ENCODE results near the gene CLIC3. TPM values are rescaled to one million over a fixed set of nuclear protein-coding genes. Genes with fewer than 3 reads are reported as not detected.

CLIC3 gene
- total RNA-seq, 1 experiment from 2014 or later = 4.3 TPM

- no peaks in the 10 kb centered on the region for H3K27me3 ChIP-seq (ENCODE audit: low read length)
- no peak overlapping the region for H3K27ac ChIP-seq (ENCODE audit: low read length)
- no peak overlapping the region for H3K4me3 ChIP-seq (ENCODE audit: low read length)
- DNase-seq = no peak
- H3K4me1 ChIP-seq (ENCODE audit: insufficient read depth, low read length) = no peaks in the 10 kb centered on the region
- POLR2A ChIA-PET (ENCODE audit: unreplicated experiment) = no interaction called here
- no peaks in the 10 kb centered on the region for H3K9me2 ChIP-seq (replicated peaks; ENCODE audit: low read length)
- no peak for ATAC-seq
- no peaks in the 10 kb centered on the region for H3K79me2 ChIP-seq (ENCODE audit: low read length)
- no peaks in the 10 kb centered on the region for H3K36me3 ChIP-seq (ENCODE audit: low read depth, low read length)
- no TSS peak for BruUV-seq (replicated peaks)
- intact Hi-C loops (cut with micrococcal nuclease) = no loop called here
- no peaks in the 10 kb centered on the region for H4K20me1 ChIP-seq (ENCODE audit: low read length)
- H3K9me3 ChIP-seq (ENCODE audit: low read length) = no peaks in the 10 kb centered on the region
- no peak overlapping the region for H3K9ac ChIP-seq (ENCODE audit: low read length)
- no peak overlapping the region for H3K4me2 ChIP-seq (ENCODE audit: low read length)
- no peak for TF ChIP-seq EZH2phosphoT487 (IDR thresholded peaks at IDR 0.05; ENCODE audit: borderline replicate concordance, low read length)
- no peak for TF ChIP-seq EZH2 (IDR thresholded peaks at IDR 0.05; ENCODE audit: low read length, unreplicated experiment)
- no peak for TF ChIP-seq CTCF (conservative IDR thresholded peaks at IDR 0.05; ENCODE audit: low read depth, low read length)
- no peaks in the 10 kb centered on the region for H3F3A ChIP-seq (ENCODE audit: low read length, unreplicated experiment)
- no peak overlapping the region for H2AFZ ChIP-seq (ENCODE audit: low read length)
- CTCF ChIA-PET = no interaction called here
These were observed 26.0 kb downstream of the CLIC3 start for GRCh38 chr9:136970361-136970760.

GRCh38 chr9:136969774-136970173 is 26.6 kb downstream of the CLIC3 start:
- no TSS peak for BruUV-seq (replicated peaks)
- Histone ChIP-seq H4K20me1 (ENCODE audit: low read length) (no peaks in the 10 kb centered on the region), H2AFZ (ENCODE audit: low read length) (no peak overlapping the region), H3K9me3 (ENCODE audit: low read length) (no peaks in the 10 kb centered on the region), H3K9me2 (replicated peaks; ENCODE audit: low read length) (no peaks in the 10 kb centered on the region), H3K9ac (ENCODE audit: low read length) (no peak overlapping the region), H3K36me3 (ENCODE audit: low read depth, low read length) (no peaks in the 10 kb centered on the region), H3F3A (ENCODE audit: low read length, unreplicated experiment) (no peaks in the 10 kb centered on the region), H3K4me2 (ENCODE audit: low read length) (no peak overlapping the region), H3K79me2 (ENCODE audit: low read length) (no peaks in the 10 kb centered on the region), H3K4me1 (ENCODE audit: insufficient read depth, low read length) (no peaks in the 10 kb centered on the region), H3K27me3 (ENCODE audit: low read length) (no peaks in the 10 kb centered on the region), H3K27ac (ENCODE audit: low read length) (no peak overlapping the region), H3K4me3 (ENCODE audit: low read length) (no peak overlapping the region)
- DNase-seq = no peak
- ChIA-PET POLR2A (ENCODE audit: unreplicated experiment) (no interaction called here), CTCF (no interaction called here)
- TF ChIP-seq CTCF (conservative IDR thresholded peaks at IDR 0.05; ENCODE audit: low read depth, low read length) (no peak), EZH2 (IDR thresholded peaks at IDR 0.05; ENCODE audit: low read length, unreplicated experiment) (no peak), EZH2phosphoT487 (IDR thresholded peaks at IDR 0.05; ENCODE audit: borderline replicate concordance, low read length) (no peak)
- ATAC-seq = no peak
- intact Hi-C loops (cut with micrococcal nuclease) = no loop called here

- POLR2A ChIA-PET (ENCODE audit: unreplicated experiment) = no interaction called here
These were observed 27.2 kb downstream of the CLIC3 start for GRCh38 chr9:136969150-136969549.

More at GRCh38 chr9:136969150-136969549, 27.2 kb downstream of the CLIC3 start:
- intact Hi-C loops (cut with micrococcal nuclease) = no loop called here
- Histone ChIP-seq H3K36me3 (ENCODE audit: low read depth, low read length) (no peaks in the 10 kb centered on the region), H3K9me3 (ENCODE audit: low read length) (no peaks in the 10 kb centered on the region), H4K20me1 (ENCODE audit: low read length) (no peaks in the 10 kb centered on the region), H3K9me2 (replicated peaks; ENCODE audit: low read length) (no peaks in the 10 kb centered on the region), H3K4me2 (ENCODE audit: low read length) (no peak overlapping the region), H3K9ac (ENCODE audit: low read length) (no peak overlapping the region), H3K27ac (ENCODE audit: low read length) (no peak overlapping the region), H3K4me1 (ENCODE audit: insufficient read depth, low read length) (peaks cover 6% of the 10 kb centered on the region), H3K79me2 (ENCODE audit: low read length) (no peaks in the 10 kb centered on the region), H3F3A (ENCODE audit: low read length, unreplicated experiment) (no peaks in the 10 kb centered on the region), H3K4me3 (ENCODE audit: low read length) (no peak overlapping the region), H2AFZ (ENCODE audit: low read length) (no peak overlapping the region), H3K27me3 (ENCODE audit: low read length) (no peaks in the 10 kb centered on the region)
- TF ChIP-seq CTCF (conservative IDR thresholded peaks at IDR 0.05; ENCODE audit: low read depth, low read length) (no peak), EZH2 (IDR thresholded peaks at IDR 0.05; ENCODE audit: low read length, unreplicated experiment) (no peak), EZH2phosphoT487 (IDR thresholded peaks at IDR 0.05; ENCODE audit: borderline replicate concordance, low read length) (no peak)
- no TSS peak for BruUV-seq (replicated peaks)
- ATAC-seq (no peak), DNase-seq (no peak)
- CTCF ChIA-PET = no interaction called here

Measured in PC-3 (cell line).